ENCODE results near the gene CLASP1.
"Not testable (repeated sequence)": the region's sequence is repeated elsewhere in the genome, so short reads cannot be mapped to it uniquely, and the experiment has no call there.

CLASP1 gene

DNA sequence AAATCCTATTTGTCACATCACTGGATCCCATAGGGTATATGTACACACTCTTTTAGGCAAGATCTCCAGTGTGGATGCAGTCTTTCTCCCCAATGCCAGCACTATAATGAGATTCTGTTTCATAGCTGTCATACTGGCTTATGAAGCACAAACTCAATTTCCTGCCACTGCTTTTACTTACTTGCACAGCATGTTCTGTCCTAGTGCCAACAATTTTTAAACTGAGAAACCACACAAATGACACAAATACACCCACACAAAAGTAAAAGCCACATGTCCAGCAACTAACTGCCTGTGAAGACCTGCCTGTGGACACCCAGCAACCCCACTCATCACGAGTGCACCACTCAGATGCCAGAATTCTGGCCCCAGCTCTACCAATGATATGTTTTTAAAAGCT, 148.2 kb downstream of the CLASP1 start:
- FAIRE-seq: no peak

GRCh38 chr2:121498731-121499130, 150.5 kb downstream of the CLASP1 start:
- no peak for FAIRE-seq

- no peak for FAIRE-seq
These were observed 156.9 kb downstream of the CLASP1 start for GRCh38 chr2:121492409-121492808.

DNA sequence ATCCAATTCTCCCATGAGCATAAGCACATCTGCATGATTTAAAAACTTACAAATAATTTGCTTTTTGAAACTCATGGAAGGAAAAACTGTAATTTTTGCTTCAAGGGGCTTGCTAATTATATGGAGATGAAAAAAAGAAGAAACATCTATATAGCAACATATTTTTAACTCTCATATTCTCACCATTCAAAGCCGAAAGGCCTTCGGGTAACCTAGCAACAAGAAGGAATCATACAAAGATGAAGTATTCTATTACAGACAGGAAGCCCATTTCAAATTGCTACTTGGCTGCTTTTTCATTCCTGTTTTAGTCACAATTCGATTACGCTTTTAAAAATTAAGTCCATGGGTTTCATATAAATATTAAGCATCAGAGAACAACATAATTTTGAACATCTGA, 157.7 kb downstream of the CLASP1 start:
- FAIRE-seq: no peak

GRCh38 chr2:121490584-121491133, 158.6 kb downstream of the CLASP1 start:
- FAIRE-seq: no peak

DNA sequence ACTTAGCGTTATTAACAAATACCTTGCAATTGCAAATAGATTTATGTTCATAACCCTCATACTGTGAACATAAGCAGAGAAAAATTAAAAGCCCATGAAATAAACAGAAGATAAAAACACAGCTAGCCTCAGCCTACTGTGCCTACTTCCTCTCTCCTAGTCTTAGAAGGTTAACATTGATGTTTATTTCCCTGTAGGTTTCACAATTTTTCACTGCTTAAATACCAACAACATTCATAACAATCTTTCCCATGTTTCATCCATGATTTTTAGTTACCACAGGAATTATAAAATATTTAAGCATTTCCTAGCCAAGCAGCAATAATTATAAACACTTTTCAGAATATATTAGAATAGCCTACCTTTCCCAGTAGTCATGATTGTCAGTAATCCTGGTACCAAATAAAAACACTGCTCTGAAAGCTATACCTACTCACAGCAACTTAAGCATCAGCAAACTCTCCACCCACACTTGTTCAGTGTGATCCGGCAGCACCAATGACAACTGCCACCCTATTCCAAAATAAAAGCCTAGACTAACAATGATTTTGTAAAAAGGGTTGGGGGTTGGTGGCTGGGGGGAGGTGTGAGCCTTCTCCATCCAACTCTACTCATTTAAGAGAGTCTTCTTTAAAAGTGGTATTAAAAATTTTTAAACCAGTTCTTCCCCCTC, 159.2 kb downstream of the CLASP1 start:
- FAIRE-seq: no peak

DNA sequence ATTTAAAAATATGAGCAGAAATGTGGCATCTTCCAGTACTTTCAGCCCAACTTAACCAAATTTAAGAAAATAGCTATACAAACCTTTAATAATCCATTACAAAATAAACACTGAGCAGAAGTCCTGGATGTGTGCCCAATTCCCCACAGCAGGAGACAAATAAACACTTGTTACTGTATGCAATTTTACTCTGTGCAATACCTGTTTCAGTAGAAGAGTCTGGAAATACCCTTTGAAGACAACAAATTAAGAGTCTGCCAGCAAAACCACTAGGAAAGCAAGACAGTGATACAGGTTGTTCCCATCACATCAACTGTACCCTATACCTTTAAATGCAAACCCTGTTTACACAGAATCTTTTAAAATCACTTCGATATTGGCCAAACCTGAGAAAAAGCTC, 160.0 kb downstream of the CLASP1 start:
- no peak for FAIRE-seq

DNA sequence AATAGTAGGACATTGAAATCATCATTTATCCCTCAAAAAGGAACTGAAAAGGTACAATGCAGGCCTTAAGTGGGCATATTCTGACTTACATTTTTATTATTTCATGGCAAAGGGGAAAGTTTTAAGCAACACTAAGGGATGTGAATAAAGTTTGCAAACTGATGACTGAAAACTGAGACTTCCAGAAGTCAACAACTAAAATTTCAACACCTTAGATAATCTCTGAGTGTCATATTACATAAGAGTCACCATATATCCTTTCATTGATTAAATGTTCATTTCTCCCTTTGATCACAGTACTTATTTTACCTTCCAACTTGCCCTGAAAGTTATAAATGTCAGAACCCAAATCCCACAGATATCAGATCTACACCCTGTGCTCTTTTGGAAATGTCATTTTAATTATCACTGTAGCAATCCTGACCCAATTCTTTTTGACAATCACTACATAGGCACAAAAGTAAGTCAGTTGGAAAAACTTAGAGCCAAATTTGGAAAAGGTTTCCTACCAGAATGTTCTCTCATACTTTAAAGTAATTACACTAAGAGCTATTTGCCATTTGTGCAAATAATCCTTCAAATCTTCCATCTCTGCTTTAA, 163.0 kb downstream of the CLASP1 start:
- no peak for FAIRE-seq

GRCh38 chr2:121485039-121485438, 164.2 kb downstream of the CLASP1 start:
- no peak for FAIRE-seq

DNA sequence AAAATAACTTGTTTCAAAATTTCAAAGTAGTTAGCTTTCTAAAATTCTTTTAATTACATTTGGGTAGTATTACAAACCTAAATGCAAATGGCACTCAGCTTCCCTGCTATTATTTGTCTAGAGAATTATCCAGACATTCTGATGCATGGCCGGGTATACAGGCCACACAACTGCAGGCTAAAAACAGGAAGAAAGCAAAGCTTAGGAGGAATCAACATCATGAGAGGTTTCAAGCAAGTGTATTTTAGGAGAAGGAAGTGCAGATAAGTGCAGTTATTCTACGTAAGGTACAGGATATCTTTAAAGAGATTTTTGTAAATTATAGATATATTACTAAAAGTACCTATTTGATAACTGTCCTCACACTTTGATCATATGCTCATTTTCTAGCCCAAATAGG, 165.4 kb downstream of the CLASP1 start:
- no peak for FAIRE-seq

GRCh38 chr2:121483021-121483420, 166.2 kb downstream of the CLASP1 start:
- FAIRE-seq: no peak

- FAIRE-seq: no peak
These were observed 168.4 kb downstream of the CLASP1 start for GRCh38 chr2:121480826-121481225.

DNA sequence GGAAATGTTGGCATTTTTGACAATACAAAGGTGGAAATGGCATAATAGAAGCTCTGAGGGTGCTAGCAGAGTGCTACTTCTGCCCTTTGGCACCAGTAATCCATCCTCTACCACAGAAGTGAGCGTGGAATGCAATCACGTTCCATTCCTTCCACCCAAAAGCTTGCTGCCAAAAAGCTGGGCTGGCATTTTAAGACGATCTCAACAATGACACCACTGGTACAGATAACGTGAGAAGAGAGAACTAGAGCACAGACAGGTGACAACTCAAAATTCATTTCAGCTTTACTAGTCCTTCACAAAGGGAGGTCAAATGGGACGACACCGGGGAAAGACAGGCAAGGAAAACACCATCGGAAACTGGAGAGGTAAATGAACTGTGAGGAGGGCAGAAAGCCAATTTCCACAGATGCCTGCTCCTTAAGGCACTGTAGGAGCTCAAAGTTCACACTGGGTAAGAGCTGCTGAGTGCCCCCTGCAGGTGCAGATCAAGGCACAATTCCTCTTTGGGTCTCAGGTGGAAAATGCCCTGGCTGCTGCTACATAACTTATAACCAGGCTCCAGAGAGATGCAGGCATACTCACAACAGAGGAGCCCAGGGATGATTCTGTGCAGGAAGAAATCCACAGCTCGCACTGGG, 169.3 kb downstream of the CLASP1 start:
- no peak for FAIRE-seq

DNA sequence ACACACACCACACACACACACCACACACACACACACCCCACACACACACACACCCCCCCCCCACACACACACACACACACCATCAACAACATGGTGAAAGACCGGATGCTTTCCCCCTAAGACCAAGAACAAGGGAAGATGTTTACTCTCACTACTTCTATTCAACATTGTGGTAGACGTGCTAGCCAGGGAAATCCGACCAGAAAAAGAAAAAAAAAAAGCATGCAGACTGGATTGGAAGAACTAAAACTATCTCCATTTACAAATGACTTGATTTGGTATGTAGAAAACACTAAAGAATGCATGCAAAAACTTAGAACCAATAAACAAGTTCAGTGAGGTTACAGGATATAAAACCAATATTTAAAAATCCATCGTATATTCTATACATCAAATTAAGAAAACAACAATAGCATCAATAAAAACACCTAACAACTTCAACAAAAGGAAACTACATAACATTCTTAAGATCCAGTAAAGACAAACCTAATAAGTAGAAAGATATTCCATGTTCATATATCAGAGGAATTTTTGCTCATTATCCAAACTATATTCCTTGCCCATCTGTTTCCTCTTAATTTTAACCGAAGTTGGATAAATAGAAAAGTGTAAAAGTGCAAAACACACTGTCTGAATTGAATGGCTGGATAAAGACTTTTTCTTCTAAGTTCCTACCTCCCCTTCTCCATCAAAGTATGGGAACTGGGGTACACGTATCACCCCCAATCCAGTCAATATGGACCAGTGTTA, 170.1 kb downstream of the CLASP1 start:
- no peak for FAIRE-seq

GRCh38 chr2:121478358-121478995, 170.8 kb downstream of the CLASP1 start:
- not testable (repeated sequence) for FAIRE-seq

DNA sequence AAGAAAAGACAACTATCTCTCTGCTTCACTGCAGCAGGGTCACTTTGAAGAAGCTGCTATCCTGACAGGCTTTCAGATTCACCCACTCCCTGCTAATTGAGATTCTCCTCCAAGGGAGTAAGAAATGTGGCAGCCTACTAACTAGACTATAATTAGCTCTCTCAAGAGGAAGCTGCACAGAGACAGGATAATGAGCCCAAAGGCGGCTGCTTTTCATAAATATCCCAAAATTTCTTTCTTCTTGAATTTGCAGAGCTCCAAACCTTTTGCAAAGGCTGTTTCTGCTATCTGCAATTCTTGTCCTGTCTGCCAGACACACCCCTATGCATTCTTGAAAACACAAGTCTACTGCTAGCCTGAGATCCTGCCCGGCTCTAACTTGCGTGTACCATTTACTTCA, 172.6 kb downstream of the CLASP1 start:
- FAIRE-seq: no peak

GRCh38 chr2:121475811-121476571, 173.3 kb downstream of the CLASP1 start:
- FAIRE-seq: no peak

- FAIRE-seq: no peak
These were observed 175.8 kb downstream of the CLASP1 start for GRCh38 chr2:121473512-121473911.

GRCh38 chr2:121472470-121472993, 176.7 kb downstream of the CLASP1 start:
- no peak for FAIRE-seq

DNA sequence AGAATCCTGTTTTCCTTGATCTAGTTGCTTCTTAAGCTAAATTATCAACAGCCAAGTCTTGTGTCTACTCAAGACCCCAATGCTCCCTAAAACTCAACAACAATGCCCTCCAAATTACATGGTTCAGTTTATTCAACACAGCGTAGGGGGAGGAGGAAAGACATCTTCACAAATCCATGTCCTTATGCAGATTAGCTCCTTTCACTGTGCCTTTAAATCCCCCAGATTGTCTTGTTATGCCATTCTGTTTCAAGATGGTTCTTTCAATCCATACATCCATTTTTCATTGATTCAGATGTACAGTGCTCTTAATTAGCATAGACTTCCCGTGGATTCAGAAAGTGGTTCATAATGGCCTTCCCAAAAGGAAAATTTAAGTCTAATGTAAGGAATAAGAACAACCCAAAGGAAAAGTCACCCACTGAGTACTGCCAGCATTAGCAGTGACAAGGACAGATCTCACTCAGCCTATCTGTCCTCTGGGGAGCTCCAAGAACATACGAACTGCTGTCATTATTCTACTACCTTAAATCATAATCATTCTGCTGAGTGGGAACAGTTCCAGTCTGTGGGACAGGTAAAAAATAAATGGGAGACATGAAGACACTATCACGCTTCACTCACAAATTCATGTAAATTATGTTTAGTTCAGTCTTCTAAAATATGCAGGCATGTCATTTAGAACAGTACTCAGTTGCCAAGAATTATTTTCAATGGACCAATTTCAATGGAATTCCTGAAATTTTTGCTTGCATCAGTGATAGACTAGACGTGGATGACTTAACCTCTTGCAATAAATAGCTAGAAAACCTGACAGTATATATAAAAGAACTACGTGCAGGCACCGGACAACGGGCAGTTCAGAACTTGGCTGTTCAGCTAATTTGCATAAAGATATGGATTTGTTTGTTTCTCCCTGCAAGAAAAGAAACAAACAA, 177.5 kb downstream of the CLASP1 start:
- no peak for FAIRE-seq

GRCh38 chr2:121470917-121471316, 178.3 kb downstream of the CLASP1 start:
- no peak for FAIRE-seq
